Measurements from ENCODE around the gene MAP6. TPM values are rescaled to one million over a fixed set of nuclear protein-coding genes. Genes with fewer than 3 reads are reported as not detected.

MAP6 gene
- total and polyA plus RNA-seq, 10 of the 15 experiments (the other 5 are each of a cell fraction or from before 2014, with no cell fraction given): 0.06 to 0.19 (median 0.11) TPM; not detected in 5

DNA sequence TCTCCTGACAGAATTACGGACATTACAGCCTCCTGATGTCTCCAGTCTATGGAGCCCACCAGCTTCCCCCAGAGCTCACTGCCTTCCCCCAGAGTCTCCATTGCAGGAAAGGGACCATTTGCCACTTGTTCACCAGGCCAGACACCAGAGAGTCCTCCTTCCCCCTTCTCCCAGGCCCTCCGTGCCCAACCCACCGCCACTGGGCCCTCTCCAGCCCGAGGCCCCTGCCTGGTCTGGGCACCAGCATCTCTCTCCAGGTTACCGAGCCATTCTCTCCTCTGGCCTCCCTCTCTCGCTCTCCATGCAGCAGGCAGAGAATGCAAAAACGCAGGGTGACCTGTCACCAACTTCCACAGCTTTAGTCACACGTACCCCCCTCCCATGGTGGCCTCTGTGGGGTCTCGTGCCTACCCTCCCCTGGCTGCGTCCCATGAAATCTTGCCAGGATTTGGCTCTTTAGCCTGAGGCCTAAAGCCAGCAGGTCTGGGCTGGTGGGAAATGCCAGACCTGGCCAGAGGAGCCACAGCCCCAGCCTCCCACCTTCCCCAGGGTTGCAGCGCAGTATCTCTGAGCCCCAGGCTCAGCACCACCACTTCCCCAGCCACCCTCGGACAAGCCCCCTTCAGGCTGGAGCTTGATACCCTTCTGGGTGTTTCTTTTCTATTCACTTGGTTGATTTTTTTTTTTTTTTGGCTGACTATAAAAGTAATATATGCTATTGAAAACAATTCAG lies 113.6 kb downstream of the MAP6 start (continued):
- TF ChIP-seq, protein P1, sequence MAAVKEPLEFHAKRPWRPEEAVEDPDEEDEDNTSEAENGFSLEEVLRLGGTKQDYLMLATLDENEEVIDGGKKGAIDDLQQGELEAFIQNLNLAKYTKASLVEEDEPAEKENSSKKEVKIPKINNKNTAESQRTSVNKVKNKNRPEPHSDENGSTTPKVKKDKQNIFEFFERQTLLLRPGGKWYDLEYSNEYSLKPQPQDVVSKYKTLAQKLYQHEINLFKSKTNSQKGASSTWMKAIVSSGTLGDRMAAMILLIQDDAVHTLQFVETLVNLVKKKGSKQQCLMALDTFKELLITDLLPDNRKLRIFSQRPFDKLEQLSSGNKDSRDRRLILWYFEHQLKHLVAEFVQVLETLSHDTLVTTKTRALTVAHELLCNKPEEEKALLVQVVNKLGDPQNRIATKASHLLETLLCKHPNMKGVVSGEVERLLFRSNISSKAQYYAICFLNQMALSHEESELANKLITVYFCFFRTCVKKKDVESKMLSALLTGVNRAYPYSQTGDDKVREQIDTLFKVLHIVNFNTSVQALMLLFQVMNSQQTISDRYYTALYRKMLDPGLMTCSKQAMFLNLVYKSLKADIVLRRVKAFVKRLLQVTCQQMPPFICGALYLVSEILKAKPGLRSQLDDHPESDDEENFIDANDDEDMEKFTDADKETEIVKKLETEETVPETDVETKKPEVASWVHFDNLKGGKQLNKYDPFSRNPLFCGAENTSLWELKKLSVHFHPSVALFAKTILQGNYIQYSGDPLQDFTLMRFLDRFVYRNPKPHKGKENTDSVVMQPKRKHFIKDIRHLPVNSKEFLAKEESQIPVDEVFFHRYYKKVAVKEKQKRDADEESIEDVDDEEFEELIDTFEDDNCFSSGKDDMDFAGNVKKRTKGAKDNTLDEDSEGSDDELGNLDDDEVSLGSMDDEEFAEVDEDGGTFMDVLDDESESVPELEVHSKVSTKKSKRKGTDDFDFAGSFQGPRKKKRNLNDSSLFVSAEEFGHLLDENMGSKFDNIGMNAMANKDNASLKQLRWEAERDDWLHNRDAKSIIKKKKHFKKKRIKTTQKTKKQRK (IDR thresholded peaks at IDR 0.05; ENCODE audit: low read depth, low read length): no peak
- TF ChIP-seq, protein P2, sequence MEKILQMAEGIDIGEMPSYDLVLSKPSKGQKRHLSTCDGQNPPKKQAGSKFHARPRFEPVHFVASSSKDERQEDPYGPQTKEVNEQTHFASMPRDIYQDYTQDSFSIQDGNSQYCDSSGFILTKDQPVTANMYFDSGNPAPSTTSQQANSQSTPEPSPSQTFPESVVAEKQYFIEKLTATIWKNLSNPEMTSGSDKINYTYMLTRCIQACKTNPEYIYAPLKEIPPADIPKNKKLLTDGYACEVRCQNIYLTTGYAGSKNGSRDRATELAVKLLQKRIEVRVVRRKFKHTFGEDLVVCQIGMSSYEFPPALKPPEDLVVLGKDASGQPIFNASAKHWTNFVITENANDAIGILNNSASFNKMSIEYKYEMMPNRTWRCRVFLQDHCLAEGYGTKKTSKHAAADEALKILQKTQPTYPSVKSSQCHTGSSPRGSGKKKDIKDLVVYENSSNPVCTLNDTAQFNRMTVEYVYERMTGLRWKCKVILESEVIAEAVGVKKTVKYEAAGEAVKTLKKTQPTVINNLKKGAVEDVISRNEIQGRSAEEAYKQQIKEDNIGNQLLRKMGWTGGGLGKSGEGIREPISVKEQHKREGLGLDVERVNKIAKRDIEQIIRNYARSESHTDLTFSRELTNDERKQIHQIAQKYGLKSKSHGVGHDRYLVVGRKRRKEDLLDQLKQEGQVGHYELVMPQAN (conservative IDR thresholded peaks at IDR 0.05): no peak
- TF ChIP-seq KAT2A (conservative IDR thresholded peaks at IDR 0.05; ENCODE audit: control insufficient read depth, low read depth, low read length): no peak

DNA sequence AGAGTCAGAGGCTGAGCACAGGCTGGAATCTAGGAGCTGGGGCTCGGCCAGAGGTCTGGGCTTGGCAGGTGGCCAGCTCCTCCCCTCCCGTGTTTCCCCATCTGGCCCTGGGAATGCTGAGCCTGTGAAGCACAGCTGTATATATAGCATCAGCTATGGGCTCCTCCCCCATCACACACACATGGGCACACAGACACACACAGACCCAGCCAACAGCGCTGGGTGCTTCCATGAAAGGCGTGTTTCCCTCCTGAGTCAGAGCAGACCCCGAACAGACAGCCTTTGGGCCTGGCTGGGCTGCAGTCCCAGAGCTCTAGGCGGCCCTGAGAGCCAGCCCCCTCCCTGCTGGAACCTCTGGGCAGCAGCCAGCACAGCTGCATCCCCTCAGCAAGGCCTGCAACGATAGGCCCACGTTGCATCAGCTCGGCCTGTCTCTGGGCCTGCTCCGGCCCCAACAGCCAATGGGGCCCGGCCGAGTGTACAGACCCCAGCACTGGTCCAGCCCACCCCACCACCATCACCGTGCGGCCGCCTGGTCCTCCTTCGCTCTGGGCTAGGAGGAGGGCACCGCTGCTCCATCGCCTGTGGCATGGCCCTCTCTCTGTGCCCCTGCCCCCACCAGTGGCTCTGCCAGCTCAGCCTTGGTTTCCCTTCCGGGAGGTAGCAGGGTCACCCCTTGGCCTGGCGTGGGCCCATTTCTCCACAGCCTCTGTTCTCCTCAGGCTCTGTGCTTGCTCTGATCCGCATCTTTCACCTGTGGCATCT lies 114.4 kb downstream of the MAP6 start:
- H2AFZ ChIP-seq (ENCODE audit: control insufficient read depth, low read depth, low read length): no peak overlapping the region
- no peak overlapping the region for H3K9ac ChIP-seq (ENCODE audit: control insufficient read depth, insufficient read depth, low read length)
- ChIA-PET CTCF (interaction anchor here (0.9 to 1.9 kb wide), 3 partner anchors 15 to 151 kb away, joined by 3 to 4 read pairs (median 4); no protein-coding TSS in a partner anchor), POLR2A (no interaction called here), SMC1A (ENCODE audit: uncharacterized antibody, unreplicated experiment) (interaction anchor here (0.6 to 0.9 kb wide), 3 partner anchors 14 to 96 kb away, joined by 3 to 4 read pairs (median 3); no protein-coding TSS in a partner anchor), RAD21 (ENCODE audit: unreplicated experiment) (no interaction called here)
- no peaks in the 10 kb centered on the region for H3K79me2 ChIP-seq (ENCODE audit: control insufficient read depth, insufficient read depth, low read length)
- DNase-seq (ENCODE audit: low read depth, low spot score) (no peak), ATAC-seq (peak; percentile 64), FAIRE-seq (no peak)
- H3K4me1 ChIP-seq (ENCODE audit: control insufficient read depth, insufficient read depth, low read length): no peaks in the 10 kb centered on the region
- no TSS peak for BruUV-seq (replicated peaks)
- H3K27me3 ChIP-seq (replicated peaks in 1 of 2; ENCODE audit: control insufficient read depth in 2 of 2, insufficient read depth in 2 of 2, low read length in 1 of 2): no peaks in the 10 kb centered on the region
- intact Hi-C loops (cut with micrococcal nuclease; ENCODE audit: unreplicated experiment): no loop called here
- no peaks in the 10 kb centered on the region for H3K9me3 ChIP-seq (replicated peaks; ENCODE audit: control insufficient read depth, insufficient read depth, low read length)
- no peaks in the 10 kb centered on the region for H3K36me3 ChIP-seq (ENCODE audit: control insufficient read depth in 2 of 2, insufficient read depth in 2 of 2, low read length in 1 of 2)
- H3K4me2 ChIP-seq (ENCODE audit: control insufficient read depth, insufficient read depth): no peak overlapping the region
- in situ Hi-C loops (cut with MboI): no loop called here
- H3K27ac ChIP-seq (ENCODE audit: control insufficient read depth, insufficient read depth): no peak overlapping the region
- H4K20me1 ChIP-seq (ENCODE audit: control insufficient read depth, insufficient read depth): no peaks in the 10 kb centered on the region
- WGBS (ENCODE audit: insufficient coverage, insufficient replicate concordance, low lambda C conversion rate, missing lambda C conversion rate): 47% methylated on average over 21 of the region's 21 CpGs
- no peak overlapping the region for H3K4me3 ChIP-seq
- TF ChIP-seq, protein P3, sequence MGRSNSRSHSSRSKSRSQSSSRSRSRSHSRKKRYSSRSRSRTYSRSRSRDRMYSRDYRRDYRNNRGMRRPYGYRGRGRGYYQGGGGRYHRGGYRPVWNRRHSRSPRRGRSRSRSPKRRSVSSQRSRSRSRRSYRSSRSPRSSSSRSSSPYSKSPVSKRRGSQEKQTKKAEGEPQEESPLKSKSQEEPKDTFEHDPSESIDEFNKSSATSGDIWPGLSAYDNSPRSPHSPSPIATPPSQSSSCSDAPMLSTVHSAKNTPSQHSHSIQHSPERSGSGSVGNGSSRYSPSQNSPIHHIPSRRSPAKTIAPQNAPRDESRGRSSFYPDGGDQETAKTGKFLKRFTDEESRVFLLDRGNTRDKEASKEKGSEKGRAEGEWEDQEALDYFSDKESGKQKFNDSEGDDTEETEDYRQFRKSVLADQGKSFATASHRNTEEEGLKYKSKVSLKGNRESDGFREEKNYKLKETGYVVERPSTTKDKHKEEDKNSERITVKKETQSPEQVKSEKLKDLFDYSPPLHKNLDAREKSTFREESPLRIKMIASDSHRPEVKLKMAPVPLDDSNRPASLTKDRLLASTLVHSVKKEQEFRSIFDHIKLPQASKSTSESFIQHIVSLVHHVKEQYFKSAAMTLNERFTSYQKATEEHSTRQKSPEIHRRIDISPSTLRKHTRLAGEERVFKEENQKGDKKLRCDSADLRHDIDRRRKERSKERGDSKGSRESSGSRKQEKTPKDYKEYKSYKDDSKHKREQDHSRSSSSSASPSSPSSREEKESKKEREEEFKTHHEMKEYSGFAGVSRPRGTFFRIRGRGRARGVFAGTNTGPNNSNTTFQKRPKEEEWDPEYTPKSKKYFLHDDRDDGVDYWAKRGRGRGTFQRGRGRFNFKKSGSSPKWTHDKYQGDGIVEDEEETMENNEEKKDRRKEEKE (IDR thresholded peaks at IDR 0.05): no peak
- TF ChIP-seq FOS (IDR thresholded peaks at IDR 0.05; ENCODE audit: borderline replicate concordance, extremely low read depth, insufficient read length) (no peak), FOXK2 (IDR thresholded peaks at IDR 0.05) (no peak)

Measured in GM12878 (cell line).